Measurements from ENCODE around the gene CPVL. TPM values are rescaled to one million over a fixed set of nuclear protein-coding genes. Genes with fewer than 3 reads are reported as not detected.

CPVL gene
- total and polyA plus RNA-seq, 2 experiments from 2014 or later: 30.6 to 95.2 TPM

DNA sequence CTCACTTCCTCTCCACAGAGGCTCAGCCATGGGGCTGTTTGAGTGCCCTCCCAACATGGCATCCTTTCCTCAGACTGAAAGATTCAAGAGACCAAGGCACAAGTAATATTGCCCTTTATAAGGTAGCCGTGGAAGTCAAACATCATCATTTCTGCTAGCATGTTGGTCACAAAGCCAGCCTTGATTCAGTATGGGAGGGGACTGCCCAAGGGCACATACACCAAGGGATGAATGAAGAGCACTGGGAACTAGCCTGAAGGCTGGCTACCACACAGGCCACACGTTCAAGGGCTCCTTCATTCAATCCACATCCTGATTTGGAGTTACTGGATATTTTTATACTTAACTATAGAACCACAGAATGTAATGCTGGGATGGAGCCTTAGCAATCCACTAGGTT lies 39.3 kb downstream of the CPVL start:
- H3K27ac ChIP-seq: no peak overlapping the region
- DNase-seq (ENCODE audit: low read depth in 1 of 2, low spot score in 1 of 2): no peak
- TF ChIP-seq, protein P1, sequence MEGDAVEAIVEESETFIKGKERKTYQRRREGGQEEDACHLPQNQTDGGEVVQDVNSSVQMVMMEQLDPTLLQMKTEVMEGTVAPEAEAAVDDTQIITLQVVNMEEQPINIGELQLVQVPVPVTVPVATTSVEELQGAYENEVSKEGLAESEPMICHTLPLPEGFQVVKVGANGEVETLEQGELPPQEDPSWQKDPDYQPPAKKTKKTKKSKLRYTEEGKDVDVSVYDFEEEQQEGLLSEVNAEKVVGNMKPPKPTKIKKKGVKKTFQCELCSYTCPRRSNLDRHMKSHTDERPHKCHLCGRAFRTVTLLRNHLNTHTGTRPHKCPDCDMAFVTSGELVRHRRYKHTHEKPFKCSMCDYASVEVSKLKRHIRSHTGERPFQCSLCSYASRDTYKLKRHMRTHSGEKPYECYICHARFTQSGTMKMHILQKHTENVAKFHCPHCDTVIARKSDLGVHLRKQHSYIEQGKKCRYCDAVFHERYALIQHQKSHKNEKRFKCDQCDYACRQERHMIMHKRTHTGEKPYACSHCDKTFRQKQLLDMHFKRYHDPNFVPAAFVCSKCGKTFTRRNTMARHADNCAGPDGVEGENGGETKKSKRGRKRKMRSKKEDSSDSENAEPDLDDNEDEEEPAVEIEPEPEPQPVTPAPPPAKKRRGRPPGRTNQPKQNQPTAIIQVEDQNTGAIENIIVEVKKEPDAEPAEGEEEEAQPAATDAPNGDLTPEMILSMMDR (IDR thresholded peaks at IDR 0.05; ENCODE audit: low read depth, low read length): no peak
- no peaks in the 10 kb centered on the region for H3K27me3 ChIP-seq
- no peaks in the 10 kb centered on the region for H3K9me3 ChIP-seq (ENCODE audit: low read depth)
- no peaks in the 10 kb centered on the region for H3K36me3 ChIP-seq
- no peak overlapping the region for H3K4me3 ChIP-seq
- H3K4me1 ChIP-seq (ENCODE audit: low read depth): no peaks in the 10 kb centered on the region

DNA sequence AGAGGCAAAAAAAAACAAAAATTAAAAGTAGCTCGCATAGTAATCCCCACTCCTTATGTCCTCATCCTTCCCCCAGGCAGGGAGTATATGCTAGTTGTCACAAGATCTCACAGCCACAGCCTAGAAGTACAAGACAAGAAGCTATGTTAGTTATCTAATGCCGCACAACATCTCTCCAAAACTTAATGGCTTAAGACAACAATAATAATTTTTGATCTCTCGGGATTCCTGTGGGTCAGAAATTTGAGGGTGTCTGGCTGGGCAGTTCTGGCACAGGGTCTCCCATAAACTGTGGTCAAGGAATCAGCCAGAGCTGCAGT lies 39.7 kb downstream of the CPVL start:
- H3K4me1 ChIP-seq (ENCODE audit: low read depth): no peaks in the 10 kb centered on the region
- TF ChIP-seq, protein P1 (IDR thresholded peaks at IDR 0.05; ENCODE audit: low read depth, low read length): no peak
- H3K27me3 ChIP-seq: no peaks in the 10 kb centered on the region
- no peak for DNase-seq (ENCODE audit: low read depth in 1 of 2, low spot score in 1 of 2)
- H3K9me3 ChIP-seq (ENCODE audit: low read depth): no peaks in the 10 kb centered on the region
- no peak overlapping the region for H3K4me3 ChIP-seq
- H3K36me3 ChIP-seq: no peaks in the 10 kb centered on the region
- no peak overlapping the region for H3K27ac ChIP-seq

DNA sequence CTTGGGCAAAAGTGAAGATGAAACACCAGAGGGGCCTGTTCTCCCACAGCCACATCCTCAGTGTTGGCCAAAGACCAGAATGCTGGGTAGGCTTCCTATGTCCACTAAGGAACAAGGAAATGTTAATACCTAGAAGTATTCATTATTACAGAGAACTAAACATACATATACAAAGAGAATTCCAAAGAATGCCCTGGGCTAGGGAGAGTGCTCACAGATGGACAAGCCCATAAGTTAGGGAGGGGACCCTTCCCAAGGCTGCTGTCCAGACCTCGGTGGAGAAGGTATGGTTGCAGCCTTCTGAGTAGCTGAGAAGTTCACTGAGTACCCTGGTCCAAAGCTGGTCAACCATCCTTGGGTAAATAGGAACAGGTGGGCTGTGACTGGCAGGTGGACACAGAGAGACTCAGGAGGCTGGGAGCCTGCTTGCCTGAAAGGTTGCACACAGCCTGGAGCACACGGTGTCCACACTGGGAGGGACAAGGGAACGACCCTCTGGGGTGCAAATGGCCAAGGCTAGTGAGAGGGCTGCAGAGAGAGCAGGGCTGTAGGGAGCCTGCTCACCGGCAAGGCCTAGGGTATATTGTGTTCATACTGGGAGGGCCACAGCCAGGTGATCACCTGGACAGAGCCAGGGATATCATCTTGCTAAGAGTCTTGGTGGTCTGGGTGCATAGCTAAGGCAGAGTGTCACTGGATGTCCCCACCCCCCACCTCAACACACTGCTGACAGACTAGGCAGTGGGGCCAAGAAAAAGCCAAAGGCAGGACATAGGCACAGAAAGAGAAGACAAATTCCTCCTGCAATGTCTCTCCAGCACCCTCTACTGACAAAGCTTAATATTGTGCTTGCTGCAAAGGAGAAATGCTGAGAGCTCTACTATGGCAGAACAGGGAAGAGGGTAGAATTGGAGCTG lies 40.3 kb downstream of the CPVL start:
- Histone ChIP-seq H3K4me1 (ENCODE audit: low read depth) (no peaks in the 10 kb centered on the region), H3K9me3 (ENCODE audit: low read depth) (no peaks in the 10 kb centered on the region), H3K36me3 (no peaks in the 10 kb centered on the region), H3K4me3 (no peak overlapping the region), H3K27me3 (no peaks in the 10 kb centered on the region), H3K27ac (no peak overlapping the region)
- DNase-seq (ENCODE audit: low read depth in 1 of 2, low spot score in 1 of 2): peak; percentile 73 to 83
- TF ChIP-seq, protein P1 (IDR thresholded peaks at IDR 0.05; ENCODE audit: low read depth, low read length): peak; percentile 89

DNA sequence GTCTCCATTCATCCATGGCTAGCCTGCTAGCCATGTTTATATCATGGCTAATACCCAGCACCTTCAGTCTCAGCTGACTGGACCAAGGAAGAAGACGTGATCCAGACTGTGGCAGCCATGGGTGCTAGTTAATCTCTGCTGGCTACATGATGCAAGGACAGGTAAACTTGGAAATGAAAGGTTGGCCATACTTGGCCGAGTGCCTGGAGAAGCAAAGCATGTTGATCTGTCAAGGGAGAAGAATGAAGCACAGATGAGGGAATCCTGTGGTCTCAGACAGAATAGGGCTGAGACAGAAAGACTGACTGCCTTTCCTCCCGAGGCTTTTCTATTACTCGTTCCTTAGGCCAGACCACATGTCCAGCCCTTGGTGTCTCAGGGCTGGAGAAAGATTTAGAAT lies 41.1 kb downstream of the CPVL start:
- Histone ChIP-seq H3K27ac (no peak overlapping the region), H3K4me3 (no peak overlapping the region), H3K27me3 (no peaks in the 10 kb centered on the region), H3K36me3 (no peaks in the 10 kb centered on the region), H3K4me1 (ENCODE audit: low read depth) (no peaks in the 10 kb centered on the region), H3K9me3 (ENCODE audit: low read depth) (no peaks in the 10 kb centered on the region)
- TF ChIP-seq, protein P1 (IDR thresholded peaks at IDR 0.05; ENCODE audit: low read depth, low read length): no peak
- no peak for DNase-seq (ENCODE audit: low read depth in 1 of 2, low spot score in 1 of 2)

DNA sequence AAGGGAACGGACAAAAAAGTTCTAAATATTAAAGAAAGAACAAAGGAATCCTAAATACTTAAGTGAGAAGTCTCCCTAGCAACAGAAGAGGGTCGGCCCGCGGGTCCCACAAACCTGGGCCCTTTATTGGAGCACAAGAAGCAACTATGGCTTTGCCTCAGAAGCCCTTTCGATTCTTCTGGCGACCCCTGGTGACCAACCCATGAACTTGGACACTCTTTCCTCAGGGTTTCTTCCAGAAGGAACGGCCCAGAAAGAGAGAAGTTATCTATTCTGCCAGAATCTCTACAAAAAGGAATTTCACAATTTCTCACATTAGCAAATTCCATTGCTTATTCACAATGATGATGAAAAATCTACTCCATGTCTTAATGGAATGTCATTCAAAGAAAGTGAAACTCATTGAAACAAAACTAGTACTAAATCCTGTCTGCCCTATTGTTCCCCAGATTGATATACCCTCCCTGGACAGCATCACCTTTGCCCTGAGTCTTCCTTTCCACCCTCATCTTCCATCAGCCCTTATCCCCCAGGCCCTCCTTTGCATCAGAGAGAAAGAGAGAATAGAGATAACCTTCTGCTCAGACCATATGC lies 43.7 kb downstream of the CPVL start:
- Histone ChIP-seq H3K27ac (no peak overlapping the region), H3K4me3 (no peak overlapping the region), H3K9me3 (ENCODE audit: low read depth) (no peaks in the 10 kb centered on the region), H3K27me3 (no peaks in the 10 kb centered on the region), H3K36me3 (no peaks in the 10 kb centered on the region), H3K4me1 (ENCODE audit: low read depth) (no peaks in the 10 kb centered on the region)
- TF ChIP-seq, protein P1 (IDR thresholded peaks at IDR 0.05; ENCODE audit: low read depth, low read length): peak; percentile 75
- peak; percentile 75 to 92 for DNase-seq (ENCODE audit: low read depth in 1 of 2, low spot score in 1 of 2)

Measured in cardiac muscle cell (in vitro differentiated cells and primary cell).